Mammary epithelial cell (primary cell): ENCODE data around the gene RGS9BP.

ENCODE experiments used
- CTCF ChIP-seq, 2 donors: IDR thresholded peaks in 1 of 2; conservative IDR thresholded peaks in 1 of 2; 2 replicates each; pipeline ENCODE4 v1.5.1; 2011 to 2012; ENCODE audit warnings: inconsistent platforms in 2 of 2, low read length in 2 of 2, mild to moderate bottlenecking in 2 of 2, control low read depth in 1 of 2, low read depth in 1 of 2; ENCODE audit not compliant: insufficient read depth in 1 of 2; ENCODE audit errors: extremely low read depth in 1 of 2
- EZH2 ChIP-seq: IDR thresholded peaks from 2 replicates; pipeline ENCODE4 v1.6.1; 2012; ENCODE audit warnings: low read length, inconsistent platforms, borderline replicate concordance

GRCh38 chr19:32669310-32669709, 6.3 kb upstream of the RGS9BP start:
- TF ChIP-seq CTCF (conservative IDR thresholded peaks at IDR 0.05 in 1 of 2, IDR thresholded peaks at IDR 0.05 in 1 of 2; ENCODE audit: extremely low read depth in 1 of 2, insufficient read depth in 1 of 2, low read depth in 1 of 2, low read length in 2 of 2) (no peak), EZH2 (no peak)
